Upper lobe of left lung (tissue), 4 donors: ENCODE measurements around the gene NOBOX.

Experiments
- POLR2A ChIP-seq, 4 donors: fragments of 450-650 bp; IDR thresholded peaks; one replicate each; pipeline ENCODE4 v1.5.1; 2016 to 2017; ENCODE audit warnings: antibody characterized with exemption in 4 of 4, mild to moderate bottlenecking in 2 of 4
- TF ChIP-seq, protein P1 (sequence below), 6 experiments: fragments of 450-650 bp in 4 of 6; fragments of 200-600 bp in 2 of 6; sonication (generic) in 2 of 6; IDR thresholded peaks; one replicate each; pipeline ENCODE4 v1.5.1; 2016 to 2019; ENCODE audit warnings: antibody characterized with exemption in 6 of 6

DNA sequence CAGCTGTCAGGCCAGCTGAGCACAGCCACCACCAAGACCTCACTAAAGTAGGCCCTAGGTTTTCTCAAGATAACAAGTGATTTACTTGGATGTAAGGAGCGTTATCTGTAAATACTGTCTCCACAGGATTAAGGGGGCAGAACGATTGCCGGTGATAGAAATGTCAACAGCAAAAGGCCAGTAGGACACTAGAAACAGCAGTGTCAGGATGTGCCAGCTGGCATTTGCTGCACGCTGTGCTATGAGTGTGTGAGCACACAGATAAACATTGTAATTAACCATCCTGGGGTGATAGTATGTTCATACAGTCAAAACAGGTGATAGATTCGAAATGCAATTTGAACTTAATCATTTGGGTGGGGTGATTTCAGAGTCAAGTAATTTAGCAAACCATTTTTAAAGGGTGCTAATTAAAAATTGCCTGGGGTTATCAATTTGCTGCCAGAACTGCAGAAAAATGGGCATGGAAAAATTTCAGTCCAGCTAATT is 36.3 kb upstream of the NOBOX start:
- TF ChIP-seq, protein P1, sequence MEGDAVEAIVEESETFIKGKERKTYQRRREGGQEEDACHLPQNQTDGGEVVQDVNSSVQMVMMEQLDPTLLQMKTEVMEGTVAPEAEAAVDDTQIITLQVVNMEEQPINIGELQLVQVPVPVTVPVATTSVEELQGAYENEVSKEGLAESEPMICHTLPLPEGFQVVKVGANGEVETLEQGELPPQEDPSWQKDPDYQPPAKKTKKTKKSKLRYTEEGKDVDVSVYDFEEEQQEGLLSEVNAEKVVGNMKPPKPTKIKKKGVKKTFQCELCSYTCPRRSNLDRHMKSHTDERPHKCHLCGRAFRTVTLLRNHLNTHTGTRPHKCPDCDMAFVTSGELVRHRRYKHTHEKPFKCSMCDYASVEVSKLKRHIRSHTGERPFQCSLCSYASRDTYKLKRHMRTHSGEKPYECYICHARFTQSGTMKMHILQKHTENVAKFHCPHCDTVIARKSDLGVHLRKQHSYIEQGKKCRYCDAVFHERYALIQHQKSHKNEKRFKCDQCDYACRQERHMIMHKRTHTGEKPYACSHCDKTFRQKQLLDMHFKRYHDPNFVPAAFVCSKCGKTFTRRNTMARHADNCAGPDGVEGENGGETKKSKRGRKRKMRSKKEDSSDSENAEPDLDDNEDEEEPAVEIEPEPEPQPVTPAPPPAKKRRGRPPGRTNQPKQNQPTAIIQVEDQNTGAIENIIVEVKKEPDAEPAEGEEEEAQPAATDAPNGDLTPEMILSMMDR (IDR thresholded peaks at IDR 0.05): no peak
- no peak for TF ChIP-seq POLR2A (IDR thresholded peaks at IDR 0.05)
